Measurements from ENCODE around the gene CISD3.

Gene CISD3, protein sequence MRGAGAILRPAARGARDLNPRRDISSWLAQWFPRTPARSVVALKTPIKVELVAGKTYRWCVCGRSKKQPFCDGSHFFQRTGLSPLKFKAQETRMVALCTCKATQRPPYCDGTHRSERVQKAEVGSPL

DNA sequence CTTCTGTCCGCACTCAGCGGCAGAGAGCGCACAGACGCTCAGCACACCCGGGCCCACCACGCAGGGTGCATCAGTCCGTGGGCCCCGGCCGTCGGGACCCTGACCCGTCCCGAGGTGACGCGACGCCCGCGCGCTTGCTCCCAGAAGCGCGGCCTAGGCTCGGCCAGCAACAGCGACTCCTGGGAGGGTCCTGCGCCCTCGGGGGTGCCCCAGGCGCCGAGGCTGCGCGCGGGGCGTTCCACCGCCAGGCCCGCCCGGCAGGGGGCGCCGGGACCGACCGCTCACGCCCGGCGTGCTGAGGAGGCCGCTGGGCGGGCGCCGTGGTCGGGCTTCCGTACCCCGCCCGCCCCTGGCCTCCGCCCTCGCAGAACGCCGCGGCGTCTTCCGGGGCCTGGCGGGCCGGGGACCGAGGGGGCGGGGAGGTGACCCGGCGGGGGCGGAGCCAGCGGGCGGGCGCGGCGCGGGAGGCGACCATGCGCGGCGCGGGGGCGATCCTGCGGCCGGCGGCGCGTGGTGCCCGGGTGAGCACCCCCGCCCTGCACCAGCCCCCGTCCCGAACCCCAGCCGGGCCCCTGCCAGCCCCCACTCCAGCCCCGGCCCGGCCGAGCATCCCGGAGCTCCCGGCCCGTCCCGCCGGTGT, at the start of gene CISD3:
CISD3 (plus strand) TSS at position 456 of the 640 bp plus-strand sequence; CDS start at position 474, 18 bp downstream.
- peak; percentile 90 for DNase-seq

DNA sequence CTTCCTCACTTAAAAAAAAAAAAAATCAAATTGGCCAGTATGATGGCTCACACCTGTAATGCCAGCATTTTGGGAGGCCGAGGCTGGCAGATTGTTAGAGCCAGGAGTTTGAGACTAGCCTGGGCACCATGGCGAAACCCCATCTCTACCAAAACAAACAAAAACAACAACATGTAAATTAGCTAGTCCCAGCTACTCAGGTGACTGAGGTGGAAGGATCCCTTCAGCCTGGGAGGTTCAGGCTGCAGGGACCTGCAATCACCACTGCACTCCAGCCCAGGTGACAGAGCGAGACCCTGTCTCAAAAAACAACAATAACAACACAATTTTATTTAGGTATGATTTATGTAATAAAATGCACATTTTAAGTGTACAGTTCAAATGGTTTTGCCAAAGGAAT, 49.0 kb upstream of the CISD3 start:
- no peak for DNase-seq

DNA sequence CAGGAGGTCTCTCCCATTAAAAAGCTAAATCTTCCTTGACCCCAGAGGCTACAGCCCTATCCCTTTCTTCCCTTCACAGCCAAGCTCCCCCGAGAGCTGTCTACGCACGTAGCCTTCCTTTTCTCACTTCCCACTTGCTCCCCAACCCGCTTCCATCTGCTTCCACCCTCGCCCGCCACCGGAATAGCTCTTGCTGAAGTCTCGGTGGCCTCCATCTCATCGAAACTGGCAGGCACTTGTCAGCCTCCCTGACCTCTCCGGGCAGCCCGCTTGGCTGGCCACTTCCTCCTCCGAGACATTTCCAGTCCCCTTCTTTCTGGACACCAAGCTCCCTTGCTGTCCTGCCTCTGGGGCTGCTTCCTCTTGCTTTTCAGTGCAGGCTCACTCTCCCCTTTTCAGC, 44.6 kb upstream of the CISD3 start:
- DNase-seq: no peak

DNA sequence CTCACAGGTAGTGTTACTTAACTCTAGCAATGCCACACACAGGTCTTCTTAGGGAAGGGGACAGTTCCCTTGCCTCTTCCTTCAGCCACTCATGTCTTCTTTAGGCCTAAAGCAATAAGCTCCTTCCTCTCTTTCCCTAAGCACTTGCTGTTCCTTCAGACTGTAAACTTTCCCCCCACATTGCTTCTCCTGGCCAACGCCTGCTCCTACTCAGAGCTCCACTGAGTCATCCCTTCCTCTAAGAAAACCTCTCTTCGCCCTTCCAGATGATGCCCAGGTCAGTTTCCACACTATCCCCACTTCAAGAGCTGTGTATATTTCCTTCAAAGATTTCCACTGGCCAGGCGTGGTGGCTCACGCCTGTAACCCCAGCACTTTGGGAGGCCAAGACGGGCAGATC, 42.9 kb upstream of the CISD3 start:
- no peak for DNase-seq

DNA sequence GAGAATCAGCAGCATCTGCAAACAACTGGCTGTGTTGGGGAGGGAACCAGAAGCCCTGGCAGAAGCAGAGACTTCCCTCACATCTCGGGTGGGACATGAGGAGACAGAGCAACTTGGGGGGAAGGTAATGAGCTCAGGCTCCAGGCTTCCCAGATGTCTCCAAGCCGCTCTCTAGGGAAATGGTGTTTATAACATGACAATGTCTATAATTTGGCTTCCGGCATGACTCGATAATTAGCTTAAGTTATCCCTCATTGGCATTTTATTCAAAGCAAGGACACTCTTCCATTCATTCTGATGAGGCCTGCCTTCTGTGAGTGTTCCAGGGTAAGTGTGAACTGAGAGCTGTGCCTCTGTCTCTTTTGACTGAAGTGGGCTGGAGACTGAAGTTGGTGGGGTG, 39.8 kb upstream of the CISD3 start:
- no peak for DNase-seq

DNA sequence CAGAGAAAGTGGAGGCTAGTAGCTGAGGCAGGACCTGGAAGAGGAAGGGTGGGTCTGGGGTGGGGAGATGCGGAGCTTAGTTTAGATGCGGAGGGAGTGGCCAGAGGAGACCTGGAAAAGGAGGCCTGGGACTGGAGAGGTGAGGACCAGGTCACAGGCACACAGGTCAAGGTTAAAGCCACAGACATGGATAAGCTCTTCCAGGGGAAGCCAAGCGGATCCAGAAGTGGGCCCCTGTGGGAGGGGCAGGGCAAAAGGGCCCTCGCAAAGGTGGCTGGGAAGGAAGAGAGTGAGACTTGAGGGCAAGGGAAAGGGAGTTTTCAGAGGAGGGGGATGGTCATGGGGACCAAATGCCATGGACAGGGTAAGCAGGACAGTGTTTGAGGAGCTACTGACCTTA, 39.0 kb upstream of the CISD3 start:
- no peak for DNase-seq

DNA sequence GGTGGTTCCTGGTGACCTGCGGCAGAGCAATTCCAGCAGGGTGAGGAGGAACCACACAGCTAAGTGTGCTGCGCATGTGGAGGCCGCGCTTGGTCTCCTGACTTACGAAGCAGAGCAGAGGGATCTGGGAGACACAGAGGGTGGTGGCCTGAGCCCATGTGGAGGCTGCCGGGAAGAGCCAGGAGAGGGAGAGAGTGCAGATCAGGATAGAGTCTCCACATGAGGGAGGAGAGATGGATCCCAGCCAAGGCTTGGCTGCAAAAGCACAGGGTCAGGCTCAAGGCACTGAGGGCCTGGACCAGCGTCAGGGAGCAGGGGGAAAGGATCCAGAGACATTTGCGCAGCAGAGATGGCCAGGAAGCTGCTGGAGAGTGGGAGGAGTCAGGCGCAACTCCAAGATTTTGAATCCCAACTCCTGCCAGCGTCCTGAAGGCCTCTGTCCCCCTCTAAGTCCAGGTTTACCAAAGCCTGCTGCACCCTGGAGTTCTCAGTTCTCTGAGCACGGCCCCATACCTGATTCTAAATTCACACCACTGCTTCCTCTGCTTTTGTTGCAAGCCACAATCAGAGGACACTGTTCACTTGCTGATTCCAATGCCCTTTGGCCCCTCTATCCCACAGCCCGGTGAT, 36.3 kb upstream of the CISD3 start:
- DNase-seq: no peak

DNA sequence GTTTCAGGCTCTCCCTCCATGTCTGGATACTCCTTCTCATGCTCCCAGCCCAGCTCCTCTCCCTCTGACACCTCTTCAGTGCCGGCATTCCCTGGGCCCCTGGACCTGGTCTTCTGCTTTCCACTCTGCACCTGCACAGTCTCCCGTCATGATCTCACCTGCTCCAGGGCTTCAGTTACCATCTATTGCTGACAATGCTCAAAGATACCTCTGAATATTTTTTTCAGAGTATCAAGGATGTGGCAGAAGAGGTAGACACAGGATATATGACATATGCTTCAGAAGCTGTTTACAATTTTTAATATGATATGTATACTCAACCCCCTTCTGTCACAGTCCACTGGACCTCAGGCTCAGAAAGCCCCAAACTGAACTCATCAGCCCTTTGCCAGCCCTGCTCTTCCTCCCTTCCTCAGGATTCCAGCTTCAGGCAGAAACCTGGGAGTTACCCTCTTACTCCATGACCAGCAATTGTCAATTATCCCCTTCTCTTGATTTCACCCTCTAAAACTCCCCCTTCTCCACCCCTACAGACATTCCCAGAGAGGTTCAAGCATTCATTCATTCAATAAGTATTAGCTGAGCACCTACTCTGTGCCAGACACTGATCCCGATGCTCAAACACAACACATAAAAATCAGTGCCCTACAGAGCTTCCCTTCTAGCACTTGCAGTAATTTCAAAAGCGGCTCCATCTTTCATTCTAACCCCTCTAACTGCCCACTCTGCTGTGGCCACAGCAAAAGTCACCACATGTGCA, 32.9 kb upstream of the CISD3 start:
- DNase-seq: no peak

DNA sequence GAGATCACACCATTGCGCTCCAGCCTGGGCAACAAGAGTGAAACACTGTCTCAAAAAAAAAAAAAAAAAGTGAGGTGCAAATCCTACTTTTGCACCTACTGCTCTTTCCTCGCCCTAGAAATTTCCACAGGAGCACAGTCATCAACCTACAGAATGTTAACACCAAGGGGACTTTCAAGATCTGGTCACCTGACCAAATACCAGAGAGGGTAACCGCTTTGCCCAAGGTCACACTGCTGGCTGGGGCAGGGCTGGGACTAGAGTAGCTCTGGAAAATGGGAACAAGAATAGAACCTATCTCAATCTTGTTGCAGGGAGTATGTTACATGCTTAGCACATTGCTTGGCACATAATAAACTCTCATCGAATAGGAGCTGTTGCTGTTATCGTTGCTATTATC, 31.4 kb upstream of the CISD3 start:
- no peak for DNase-seq

DNA sequence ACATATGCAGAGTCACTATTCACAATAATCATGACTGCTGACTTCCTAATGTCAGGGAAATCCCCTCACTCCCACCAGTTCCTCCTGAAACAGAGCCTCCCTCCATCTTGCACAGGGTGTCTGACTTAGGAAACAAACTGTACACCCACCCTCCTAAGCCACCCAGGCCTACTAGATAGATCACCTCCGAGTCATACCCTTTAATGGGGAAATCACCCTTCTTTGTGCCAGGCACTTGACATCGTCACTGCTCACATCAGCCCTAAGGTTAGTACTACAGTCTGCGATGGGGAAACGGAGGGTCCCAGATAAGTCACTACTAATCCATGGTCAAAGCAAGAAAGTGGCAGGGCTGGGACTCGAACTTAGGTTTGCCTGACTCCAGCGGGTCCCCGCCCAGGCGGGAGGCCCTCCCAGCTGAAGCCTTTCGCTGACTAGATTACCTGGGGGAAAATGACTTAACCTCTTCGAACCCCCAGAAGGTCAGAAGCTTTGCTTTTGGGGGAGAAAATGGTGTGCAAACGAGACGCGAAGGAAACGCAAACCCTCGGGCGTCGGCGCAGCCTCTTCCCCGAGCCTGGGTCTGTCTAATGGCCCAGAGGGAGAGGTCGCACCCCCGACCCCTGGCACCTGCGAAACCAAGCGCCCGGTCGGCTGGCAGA, 28.5 kb upstream of the CISD3 start:
- DNase-seq: peak; percentile 87

DNA sequence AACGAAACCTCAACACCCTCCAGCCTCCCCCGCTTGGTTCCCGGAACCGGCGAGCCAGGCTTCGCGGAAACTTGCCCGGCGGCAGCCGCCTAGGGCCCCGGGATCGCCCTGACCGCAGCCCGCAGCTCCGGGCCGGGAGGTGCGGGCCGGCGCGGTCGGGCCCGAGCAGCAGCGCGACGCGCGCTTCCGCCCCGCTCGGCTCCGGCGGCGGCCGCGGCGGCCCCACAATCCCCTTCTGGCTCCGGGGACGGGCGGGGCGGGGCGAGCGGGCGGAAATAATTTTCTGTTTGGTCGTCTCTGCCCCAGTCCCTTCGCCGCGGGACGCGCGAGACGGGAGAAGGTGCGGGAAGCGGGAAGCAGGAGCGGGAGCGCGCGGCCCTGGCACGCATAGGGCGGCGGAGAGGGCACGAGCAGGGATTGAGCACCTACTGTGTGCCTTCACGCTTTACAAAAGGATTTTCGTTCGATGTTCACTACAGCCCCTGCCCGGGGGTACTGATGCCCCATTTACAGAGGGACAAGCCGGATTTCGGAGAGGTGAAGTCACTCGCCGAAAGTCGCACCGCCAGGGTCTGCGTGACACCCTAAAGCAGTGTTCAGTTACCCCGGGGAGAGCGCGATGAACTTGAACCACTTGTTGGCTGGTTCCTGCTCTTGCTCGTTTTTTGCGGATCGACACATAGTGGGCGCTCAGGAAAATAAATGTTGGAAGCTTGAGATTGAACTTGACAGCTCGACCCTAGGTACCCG, 27.8 kb upstream of the CISD3 start:
- peak; percentile 88 for DNase-seq

DNA sequence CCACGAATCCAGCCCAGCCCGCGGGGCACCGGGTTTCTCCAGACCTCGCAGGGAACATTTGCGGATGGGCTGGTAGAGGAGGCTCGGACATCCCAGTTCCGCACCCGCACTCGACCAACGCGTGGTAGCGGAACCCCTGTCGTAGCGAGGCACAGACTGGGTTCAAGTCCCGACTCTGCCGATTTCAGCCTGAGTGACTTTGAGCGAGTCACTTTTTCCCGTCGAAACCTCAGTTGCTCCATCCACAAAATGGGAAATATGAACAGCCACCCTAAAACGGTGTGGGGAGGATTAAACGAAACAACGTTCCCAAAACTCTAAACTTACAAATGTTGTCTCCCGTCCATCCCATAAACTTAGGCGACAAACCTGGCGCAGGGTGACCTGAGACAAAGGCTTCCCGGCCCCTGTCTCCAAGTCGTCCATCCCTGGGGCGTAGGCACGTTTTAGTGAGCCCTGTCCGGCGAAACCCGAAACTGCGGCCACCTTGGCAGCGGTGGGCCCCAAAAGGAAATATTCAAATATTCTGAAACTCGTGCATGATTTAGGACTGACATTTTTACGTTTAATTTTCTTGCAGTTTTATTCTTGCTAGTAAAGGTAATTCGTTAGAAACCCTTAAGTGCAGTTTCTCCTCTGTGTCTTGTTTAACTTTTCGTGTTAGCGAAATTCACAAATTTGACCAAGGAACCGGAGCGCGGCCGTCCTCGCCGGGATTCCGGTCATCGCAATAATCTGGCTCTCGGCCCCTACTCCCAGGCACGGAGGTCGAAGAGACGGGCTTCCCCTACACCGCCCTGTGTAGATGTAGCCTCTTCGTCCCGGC, 27.0 kb upstream of the CISD3 start:
- peak; percentile 45 for DNase-seq

DNA sequence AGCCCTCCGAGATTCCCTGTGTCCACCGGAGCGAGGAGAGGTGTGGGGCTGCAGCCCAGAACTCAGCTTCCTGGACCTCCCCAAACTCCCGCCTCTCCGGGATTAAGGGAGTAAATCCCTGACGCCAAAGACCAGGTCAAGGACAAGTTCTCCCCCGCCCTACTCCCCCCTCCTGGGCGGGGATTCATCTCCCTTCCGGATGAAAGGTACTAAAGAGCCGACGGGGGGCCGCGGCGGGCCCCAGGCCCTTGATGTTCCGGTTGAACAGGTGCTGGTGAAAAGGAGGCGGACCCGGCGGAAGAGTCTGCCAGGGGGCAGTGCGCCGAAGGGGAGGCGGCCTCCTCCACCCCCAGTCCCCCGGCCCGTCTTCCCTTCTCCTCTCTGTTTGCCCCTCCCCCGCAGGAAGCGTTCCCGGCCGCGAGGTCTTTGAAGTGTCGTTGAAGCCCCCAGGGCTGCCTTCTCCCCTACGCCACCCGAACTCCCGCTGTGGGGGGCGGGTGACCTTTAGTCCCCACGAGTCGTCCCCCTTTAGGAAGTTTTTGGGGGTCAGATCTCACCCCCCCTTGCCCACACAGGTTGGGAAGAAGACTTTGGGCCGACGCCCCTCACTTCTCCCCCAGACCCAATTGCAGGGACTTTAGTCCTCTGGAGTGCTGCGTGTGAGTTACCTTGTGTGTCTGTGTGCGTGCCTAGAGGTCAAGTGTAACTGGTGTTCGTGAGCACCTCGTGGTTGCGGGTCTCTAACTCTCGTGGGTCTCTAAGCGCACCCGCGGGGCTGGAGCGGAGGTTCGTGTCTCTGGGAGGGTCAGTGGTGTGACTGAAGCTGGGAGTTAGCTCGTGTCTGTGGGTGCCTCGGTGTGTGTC, 26.2 kb upstream of the CISD3 start:
- peak; percentile 94 for DNase-seq

DNA sequence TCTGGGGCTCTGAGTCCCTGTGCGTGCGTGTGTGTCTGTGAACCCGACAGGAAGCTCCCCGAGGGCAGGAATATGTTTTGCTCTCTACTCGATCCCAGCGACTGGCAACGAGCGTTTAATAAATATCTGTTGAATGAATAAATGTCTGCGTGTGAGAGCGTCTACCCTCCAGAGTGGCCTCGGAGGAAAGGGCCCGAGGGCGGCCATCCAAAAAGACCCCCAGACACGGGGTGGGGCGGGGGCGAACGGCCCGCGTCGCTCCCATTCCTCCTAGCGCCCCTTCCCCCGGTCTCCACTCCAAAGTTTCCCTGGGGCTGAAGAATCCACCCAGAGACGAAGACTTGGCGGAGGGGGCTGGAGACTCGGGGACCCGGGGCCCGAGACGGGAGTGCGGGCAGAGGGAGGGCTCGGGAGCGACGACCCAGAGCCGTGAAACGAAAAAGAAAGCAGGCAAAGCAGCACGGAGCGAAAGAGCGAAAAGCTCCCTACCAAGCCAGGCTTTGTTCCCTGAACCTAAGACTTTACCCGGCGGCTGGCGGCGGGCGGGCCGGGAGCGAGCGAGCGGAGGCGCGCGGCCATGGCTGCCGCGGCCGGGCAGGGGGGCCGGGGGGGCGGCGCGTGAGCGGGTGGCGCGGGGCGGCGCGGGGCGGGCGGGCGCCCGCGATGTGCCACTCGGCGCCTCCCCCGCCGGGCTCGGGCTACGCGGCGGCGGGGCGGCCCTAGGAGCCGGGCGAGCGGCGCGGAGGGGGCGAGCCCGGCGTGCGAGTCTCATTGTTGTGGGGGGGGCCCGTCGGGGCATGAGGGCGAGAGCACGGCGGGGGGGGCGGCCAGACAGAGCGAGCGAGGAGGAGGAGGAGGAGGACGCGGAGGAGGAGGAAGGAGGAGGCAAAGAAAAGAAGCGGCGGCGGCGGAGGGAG, 25.3 kb upstream of the CISD3 start, which contains the start of gene MLLT6:
MLLT6 (plus strand) TSS at position 668 of the 917 bp plus-strand sequence. CDS start 360 bp downstream, outside the sequence.
- DNase-seq: peak; percentile 71

DNA sequence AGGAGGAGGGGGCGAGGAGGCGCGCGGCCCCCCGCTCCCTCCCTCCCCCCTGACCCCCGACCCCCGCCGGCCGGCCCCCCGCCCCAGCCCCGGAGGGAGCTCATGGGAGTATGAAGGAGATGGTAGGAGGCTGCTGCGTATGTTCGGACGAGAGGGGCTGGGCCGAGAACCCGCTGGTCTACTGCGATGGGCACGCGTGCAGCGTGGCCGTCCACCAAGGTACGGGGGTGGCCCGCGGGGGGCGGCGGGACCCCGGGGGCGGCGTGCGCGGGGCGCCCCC, 24.7 kb upstream of the CISD3 start:
- no peak for DNase-seq

DNA sequence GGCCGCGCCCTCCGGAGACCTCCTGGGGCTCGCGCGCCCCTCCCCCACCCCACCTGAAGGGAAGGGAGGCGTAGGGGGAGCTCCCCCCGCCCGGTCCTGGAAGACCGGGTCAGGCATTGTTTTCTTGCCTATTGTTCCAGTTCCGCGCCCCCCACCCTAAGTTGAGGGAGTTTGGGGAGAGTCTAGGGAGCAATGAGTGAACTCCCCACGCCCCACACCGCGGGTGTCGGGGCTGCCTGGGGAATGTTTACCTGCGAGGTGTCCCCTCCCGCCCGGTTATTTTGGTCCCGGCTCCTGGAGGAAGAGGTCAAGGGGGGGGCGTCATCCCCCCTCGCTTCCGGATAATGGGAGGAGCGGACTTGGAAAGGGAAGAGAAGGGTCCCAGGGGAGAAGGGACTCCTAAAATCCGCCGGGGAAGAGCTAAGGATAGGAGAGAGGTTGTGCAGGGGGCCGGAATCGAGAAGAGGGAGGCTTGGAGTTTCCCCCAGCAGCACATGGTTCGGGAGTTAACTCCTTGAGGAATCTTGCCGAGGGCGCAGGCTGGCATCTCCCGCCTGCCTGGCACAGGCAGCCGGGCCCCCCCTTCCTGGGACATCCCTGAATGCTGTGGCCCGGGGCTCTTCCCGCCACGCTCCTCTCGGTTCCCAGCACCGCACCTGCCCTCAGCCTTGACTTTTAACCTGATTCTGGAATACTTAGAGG, 24.2 kb upstream of the CISD3 start:
- DNase-seq: no peak

DNA sequence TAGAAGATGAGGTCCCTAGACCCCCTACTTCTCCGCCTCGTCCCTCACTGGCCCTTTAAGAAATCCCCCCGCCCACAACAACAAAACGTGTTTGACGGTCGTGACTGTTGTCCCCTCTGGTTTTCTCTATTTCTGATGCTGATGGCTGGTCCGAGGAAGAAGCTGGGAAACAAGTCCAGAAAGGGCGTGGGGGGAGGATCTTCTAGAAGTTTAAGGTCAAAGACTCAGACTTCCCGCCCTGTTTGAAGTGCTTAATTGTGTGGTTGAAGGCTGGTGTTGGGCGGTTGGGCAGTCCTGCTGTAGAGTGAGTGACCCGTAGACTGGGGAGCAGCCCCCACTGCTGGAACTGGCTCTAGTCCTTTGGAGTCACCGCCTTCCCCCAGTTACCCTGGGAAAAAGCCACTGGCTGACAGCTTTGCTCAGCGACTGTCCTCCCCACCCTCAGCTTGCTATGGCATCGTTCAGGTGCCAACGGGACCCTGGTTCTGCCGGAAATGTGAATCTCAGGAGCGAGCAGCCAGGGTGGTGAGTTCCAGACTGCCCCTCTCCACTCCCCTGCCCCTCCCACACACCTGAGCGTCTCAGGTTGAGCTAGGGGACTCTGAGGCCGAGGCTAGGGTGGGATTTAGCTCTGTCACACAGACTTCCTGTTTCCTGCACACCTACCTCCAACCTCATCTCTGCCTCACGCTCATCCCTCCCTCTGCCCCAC, 23.5 kb upstream of the CISD3 start:
- DNase-seq: peak; percentile 31

DNA sequence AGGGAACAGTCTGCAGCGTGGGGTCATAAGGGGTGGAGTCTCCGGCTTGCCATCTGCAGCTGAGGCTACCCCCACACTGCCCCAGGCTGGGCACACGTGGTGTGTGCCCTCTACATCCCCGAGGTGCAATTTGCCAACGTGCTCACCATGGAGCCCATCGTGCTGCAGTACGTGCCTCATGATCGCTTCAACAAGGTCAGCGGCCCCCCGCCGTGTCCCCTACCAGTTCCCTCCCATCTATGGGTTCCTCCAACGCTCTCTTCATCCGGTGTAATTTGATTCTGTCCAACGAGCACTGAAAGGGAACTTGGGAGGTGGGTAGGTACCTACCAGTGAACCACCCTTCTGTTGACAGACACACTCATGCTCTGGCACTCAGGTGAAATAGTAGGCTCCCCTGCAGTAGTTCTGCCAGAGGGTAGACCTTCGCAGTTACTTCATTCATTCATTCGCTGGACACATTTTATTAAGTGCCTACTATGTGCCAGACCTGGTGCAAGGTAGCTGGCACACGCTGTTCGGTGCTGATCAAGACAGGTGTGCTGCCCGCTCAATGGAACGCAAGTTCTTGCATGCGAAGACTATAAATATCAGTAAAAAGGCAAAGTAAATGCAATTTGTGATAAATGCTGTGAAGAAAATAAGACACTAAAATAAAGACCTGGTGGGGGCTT, 22.3 kb upstream of the CISD3 start:
- DNase-seq: no peak
